ENCODE data around the gene CSH2. TPM values are rescaled to one million over a fixed set of nuclear protein-coding genes. Genes with fewer than 3 reads are reported as not detected.
"Not testable (repeated sequence)": the region's sequence is repeated elsewhere in the genome, so short reads cannot be mapped to it uniquely, and the experiment has no call there.

Gene CSH2
- not detected for total RNA-seq
- not detected for polyA plus RNA-seq
- long read RNA-seq, donor 1: 0 reads
- long read RNA-seq, donor 2: 0 reads
- long read RNA-seq, donor 3: 0 reads

DNA sequence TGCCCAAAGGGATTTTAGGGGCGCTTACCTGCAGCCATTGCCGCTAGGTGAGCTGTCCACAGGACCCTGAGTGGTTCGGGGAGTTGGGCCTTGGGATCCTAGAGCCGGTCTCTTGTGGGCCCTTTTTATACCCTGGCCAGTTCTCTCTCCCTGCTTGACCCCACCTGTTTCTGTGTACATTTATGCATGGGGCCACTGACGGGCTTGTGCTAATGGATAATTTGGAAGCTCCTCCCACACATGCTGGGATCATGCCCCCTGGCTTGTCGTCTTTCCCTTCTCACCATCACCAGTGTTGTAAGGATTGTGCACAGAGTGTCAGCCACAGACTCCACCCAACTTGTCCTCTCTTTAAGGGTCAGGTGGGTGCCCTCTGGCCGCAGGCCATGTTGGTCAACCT lies at the start of gene CSH2:
TSS of gene CSH2 (minus strand) at position 101 of the 400 bp plus-strand sequence. CDS start at position 38, 63 bp downstream.
- H3K4me3 ChIP-seq; H3K27ac ChIP-seq; DNase-seq; H3K4me1 ChIP-seq; H3K27me3 ChIP-seq; ATAC-seq; H3K36me3 ChIP-seq; intact Hi-C loops (cut with DNase I); H3K9me3 ChIP-seq: not testable (repeated sequence)
- WGBS, 2 donors: 81 to 88% methylated on average over 6 to 7 of the region's 7 CpGs

DNA sequence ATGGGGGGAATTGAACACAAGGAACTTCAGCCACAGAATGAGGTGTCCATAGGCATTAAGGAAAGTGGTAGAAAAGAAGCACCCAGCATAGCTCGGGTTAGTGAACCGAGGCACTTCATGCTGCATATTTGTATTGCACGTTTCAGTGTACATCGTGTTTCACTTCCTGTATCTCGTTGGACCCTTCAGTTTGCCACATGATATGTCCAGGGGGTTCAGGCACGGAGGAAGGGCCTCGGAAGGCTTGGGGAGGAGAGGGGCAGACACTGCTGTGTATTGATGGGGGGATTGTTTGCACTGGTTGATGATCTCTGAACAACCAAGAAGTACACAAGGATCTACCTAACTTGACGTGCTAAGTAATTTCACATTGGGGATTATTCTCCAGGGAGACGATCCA lies 48.9 kb upstream of the CSH2 start:
- intact Hi-C loops (cut with DNase I): loop anchor here in 1 of 10 donors (5.0 kb wide), 1 partner anchor 210 kb away; the partner anchor contains the start of gene ERN1

DNA sequence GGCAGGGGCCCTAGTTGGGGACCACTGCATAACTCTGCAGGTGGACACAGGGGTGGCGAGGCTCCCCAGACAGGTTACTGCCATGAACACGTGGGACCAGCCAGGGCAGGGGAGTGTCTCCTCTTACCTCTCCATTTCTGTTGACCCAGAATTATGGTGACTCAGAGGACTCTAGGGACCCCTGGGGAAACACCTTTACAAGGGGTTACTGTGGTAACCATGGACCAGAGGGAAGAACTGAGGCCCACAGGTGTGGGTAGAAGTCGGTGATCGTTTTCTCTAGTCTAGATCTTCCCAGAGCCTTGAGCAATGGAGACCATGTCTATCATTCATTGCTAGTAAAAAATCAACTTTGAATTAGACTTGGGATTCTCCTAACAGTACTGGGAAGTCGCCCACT lies 47.3 kb upstream of the CSH2 start:
- not testable (repeated sequence) for ATAC-seq, H3K9me3 ChIP-seq, DNase-seq, H3K27me3 ChIP-seq, H3K27ac ChIP-seq, H3K4me3 ChIP-seq, H3K36me3 ChIP-seq
- peaks cover 0 to 10% (median 0%) of the 10 kb centered on the region in 9 donors for H3K4me1 ChIP-seq
- WGBS, 2 donors: 92 to 96% methylated on average over 5 of the region's 5 CpGs
- intact Hi-C loops (cut with DNase I): loop anchor here in 1 of 10 donors (5.0 kb wide), 1 partner anchor 212 kb away; the partner anchor contains the start of gene ERN1

More for the DNA sequence above, 48.9 kb upstream of the CSH2 start:
- H3K4me1 ChIP-seq: peaks cover 0 to 10% (median 0%) of the 10 kb centered on the region in 9 donors
- not testable (repeated sequence) for H3K9me3 ChIP-seq, H3K36me3 ChIP-seq, H3K27me3 ChIP-seq, H3K4me3 ChIP-seq, H3K27ac ChIP-seq, DNase-seq, ATAC-seq
- WGBS, 2 donors: 78 to 81% methylated on average over 9 of the region's 9 CpGs

DNA sequence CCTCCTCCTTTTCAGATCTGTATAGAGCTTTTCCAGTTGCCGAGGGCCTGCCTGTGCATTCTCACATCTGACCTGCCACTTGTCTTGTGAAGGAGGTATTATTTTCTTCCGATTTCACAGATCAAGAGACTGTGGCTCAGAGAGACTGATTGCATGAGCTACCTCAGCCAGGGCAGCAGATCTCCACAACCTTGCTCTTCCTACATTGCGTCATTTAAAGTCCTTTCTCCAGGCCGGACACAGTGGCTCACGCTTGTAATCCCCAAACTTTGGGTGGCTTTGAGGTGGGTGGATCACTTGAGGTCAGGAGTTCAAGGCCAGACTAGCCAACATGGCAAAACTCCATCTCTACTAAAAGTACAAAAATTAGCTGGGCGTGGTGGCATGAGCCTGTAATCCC lies 46.6 kb upstream of the CSH2 start:
- intact Hi-C loops (cut with DNase I): loop anchor here in 1 of 10 donors (5.0 kb wide), 1 partner anchor 212 kb away; the partner anchor contains the start of gene ERN1
- not testable (repeated sequence) for H3K4me3 ChIP-seq, H3K27me3 ChIP-seq, DNase-seq, H3K27ac ChIP-seq, ATAC-seq, H3K9me3 ChIP-seq, H3K36me3 ChIP-seq
- WGBS, 2 donors: 89% methylated on average over 6 of the region's 6 CpGs
- H3K4me1 ChIP-seq: peaks cover 0 to 10% (median 0%) of the 10 kb centered on the region in 9 donors

DNA sequence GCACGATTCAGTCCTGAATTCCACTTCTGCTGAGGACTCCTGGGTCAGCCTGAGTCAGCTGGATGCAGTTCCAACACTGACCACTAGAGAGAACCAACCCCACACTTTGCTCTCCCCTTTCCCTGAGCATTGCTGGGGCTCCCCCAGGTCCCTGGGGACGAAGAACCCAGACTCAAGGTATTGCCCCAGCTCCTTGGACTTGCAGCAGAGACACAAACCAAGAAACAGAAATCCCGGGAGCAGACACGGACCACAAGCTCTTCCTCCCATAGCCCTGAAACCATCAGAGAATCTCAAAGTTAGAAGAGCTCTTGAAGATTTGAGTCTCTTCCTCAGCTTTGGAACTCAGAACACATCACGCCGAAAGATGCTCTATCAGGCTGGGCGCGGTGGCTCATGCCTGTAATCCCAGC lies 45.8 kb upstream of the CSH2 start:
- Histone ChIP-seq H3K9me3 (no peaks in the 10 kb centered on the region), H3K27ac (no peak overlapping the region), H3K36me3 (no peaks in the 10 kb centered on the region), H3K4me3 (no peak overlapping the region), H3K27me3 (peaks cover 0 to 6% (median 0%) of the 10 kb centered on the region in 7 donors), H3K4me1 (peaks cover 0 to 10% (median 0%) of the 10 kb centered on the region in 9 donors)
- TF ChIP-seq, protein P1, sequence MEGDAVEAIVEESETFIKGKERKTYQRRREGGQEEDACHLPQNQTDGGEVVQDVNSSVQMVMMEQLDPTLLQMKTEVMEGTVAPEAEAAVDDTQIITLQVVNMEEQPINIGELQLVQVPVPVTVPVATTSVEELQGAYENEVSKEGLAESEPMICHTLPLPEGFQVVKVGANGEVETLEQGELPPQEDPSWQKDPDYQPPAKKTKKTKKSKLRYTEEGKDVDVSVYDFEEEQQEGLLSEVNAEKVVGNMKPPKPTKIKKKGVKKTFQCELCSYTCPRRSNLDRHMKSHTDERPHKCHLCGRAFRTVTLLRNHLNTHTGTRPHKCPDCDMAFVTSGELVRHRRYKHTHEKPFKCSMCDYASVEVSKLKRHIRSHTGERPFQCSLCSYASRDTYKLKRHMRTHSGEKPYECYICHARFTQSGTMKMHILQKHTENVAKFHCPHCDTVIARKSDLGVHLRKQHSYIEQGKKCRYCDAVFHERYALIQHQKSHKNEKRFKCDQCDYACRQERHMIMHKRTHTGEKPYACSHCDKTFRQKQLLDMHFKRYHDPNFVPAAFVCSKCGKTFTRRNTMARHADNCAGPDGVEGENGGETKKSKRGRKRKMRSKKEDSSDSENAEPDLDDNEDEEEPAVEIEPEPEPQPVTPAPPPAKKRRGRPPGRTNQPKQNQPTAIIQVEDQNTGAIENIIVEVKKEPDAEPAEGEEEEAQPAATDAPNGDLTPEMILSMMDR (IDR thresholded peaks at IDR 0.05): peak; percentile 88 to 97 (median 92)
- peak; percentile 81 to 91 (median 87) for ATAC-seq
- DNase-seq: peak in 1 of 2 donors; percentile 51
- intact Hi-C loops (cut with DNase I): loop anchor here (1.0 to 10.0 kb wide), 16 partner anchors 27 to 365 kb away; partner anchors contain the start of genes ERN1 (in 5 of the 10) and ICAM2 (in 1 of the 10)
- WGBS, 2 donors: 39 to 40% methylated on average over 8 of the region's 8 CpGs

DNA sequence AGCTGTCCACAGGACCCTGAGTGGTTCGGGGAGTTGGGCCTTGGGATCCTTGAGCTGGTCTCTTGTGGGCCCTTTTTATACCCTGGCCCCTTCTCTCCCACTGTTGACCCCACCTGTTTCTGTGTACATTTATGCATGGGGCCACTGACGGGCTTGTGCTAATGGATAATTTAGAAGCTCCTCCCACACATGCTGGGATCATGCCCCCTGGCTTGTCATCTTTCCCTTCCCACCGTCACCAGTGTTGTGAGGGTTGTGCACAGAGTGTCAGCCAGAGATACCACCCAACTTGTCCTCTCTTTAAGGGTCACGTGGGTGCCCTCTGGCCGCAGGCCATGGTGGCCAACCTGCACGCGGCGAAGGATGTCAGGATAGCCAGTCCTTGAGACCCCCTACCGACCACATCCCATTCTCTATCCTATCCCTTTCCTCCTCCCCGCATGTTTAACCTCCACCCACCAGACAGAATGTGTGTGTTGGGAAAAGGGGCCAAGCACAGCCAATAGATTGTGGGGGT lies 45.4 kb upstream of the CSH2 start, which contains the start of gene GH1:
TSS of gene GH1 (minus strand) at position 51 of the 517 bp plus-strand sequence. CDS start 63 bp downstream, outside the sequence.
- not testable (repeated sequence) for H3K27ac ChIP-seq, ATAC-seq, H3K4me3 ChIP-seq, H3K27me3 ChIP-seq, DNase-seq, H3K36me3 ChIP-seq, H3K9me3 ChIP-seq
- 40 to 56% methylated on average over 10 of the region's 10 CpGs for WGBS, 2 donors
- H3K4me1 ChIP-seq: peaks cover 0 to 10% (median 0%) of the 10 kb centered on the region in 9 donors
- intact Hi-C loops (cut with DNase I): loop anchor here (1.0 to 10.0 kb wide), 16 partner anchors 28 to 366 kb away; partner anchors contain the start of genes ERN1 (in 5 of the 10) and ICAM2 (in 1 of the 10)
